ENCODE data around the gene PRMT7. TPM values are rescaled to one million over a fixed set of nuclear protein-coding genes. Genes with fewer than 3 reads are reported as not detected.
A peak's percentile ranks its signal among the peaks of the same experiment; 100 is the strongest.

The PRMT7 gene
- total RNA-seq, 3 donors from 2014 or later: 60.3 to 66.8 (median 63.0) TPM

DNA sequence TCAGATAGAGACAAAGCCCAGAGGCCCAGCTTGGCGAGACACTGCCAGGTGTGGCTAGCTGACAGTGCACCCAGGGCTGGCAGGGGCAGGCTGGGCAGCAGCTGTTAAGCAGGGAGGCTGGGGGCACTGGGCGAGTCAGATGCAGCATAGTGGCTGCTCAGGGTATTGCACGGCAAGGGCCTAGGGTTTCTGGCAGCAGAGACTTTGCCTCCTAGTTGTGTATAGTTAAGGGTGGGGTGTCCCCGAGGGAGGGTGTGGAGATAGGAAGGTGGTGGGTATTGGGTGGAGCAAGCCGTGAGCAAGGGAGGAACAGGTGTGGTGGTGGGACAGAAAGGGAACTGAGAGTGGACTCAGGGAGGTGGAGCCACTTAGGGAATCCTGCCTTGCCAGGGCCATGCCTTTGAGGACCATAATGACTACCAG lies 71.5 kb downstream of the PRMT7 start:
- Mint-ChIP-seq H3K4me3 (no peak overlapping the region), H3K36me3 (ENCODE audit: insufficient read depth) (no peaks in the 10 kb centered on the region), H3K9me3 (no peaks in the 10 kb centered on the region), H3K27me3 (ENCODE audit: low read depth) (no peaks in the 10 kb centered on the region), H3K4me1 (ENCODE audit: low read depth) (peaks cover 32% of the 10 kb centered on the region)
- no peak for DNase-seq
- peak; percentile 61 to 70 for ATAC-seq

DNA sequence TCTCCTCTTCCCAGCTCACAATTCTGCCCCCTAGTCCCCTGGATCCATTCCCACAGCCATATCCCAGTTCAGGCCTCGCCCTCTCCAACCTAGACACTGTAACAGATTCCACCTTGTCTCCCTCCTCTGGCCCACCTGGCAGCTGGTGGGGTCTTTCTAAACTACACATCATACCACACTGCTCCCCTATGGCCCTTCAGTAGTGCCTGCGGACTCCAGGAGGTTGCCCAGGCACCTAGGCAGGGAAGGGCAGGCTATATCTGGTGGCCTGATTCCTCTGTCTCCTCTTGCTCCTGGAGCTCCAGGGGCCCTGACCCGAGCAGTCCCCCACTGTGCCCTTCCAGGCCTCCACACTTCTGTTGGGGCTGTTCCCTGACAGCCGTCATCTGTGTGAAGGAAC lies 73.0 kb downstream of the PRMT7 start:
- Mint-ChIP-seq H3K4me1 (ENCODE audit: low read depth) (peaks cover 28% of the 10 kb centered on the region), H3K36me3 (ENCODE audit: insufficient read depth) (no peaks in the 10 kb centered on the region), H3K4me3 (no peak overlapping the region), H3K9me3 (no peaks in the 10 kb centered on the region), H3K27me3 (ENCODE audit: low read depth) (peaks cover 2% of the 10 kb centered on the region)
- DNase-seq (no peak), ATAC-seq (no peak)

DNA sequence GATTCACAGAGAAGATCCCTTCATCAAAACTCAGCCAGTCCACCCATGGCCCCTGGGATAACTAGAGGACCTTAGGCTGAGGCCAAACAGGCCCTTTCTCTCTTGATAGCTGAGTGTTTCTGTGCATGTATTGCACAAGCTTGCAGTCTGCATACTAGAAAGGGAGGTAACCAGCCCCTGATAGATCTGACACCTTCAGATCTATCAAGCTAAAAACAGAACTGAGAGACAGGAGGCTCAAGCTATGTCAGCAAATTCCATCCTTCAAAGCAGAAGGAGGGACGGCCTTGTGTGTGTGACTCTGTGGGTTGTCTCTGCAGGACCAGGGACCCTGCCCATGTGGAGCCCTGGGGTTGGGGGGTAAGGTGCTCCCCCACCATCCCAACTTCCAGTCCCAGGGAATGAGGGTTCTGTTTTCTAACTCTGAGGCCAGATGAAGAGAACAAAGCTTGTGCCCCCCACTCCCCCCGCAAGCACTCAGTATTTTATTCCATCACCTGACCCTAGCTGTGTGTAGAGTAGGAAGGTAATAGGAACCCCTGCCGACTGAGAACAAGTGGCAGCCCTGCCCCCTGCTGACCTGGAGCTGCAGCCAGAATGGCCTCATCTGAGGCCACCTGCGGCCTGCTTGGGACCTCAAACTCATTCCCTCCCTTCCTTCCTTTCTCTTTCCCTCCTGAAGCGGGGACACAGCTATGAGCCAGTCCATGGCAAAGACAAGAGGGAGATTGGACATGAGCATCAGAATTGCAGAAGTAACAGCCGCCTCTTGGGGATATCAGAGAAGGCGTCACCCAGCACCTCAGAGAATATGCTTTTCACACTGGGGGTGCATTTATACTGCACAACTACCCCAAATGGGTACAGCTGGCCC lies 73.7 kb downstream of the PRMT7 start:
- Mint-ChIP-seq H3K27me3 (ENCODE audit: low read depth) (peaks cover 2% of the 10 kb centered on the region), H3K4me3 (no peak overlapping the region), H3K9me3 (no peaks in the 10 kb centered on the region), H3K4me1 (ENCODE audit: low read depth) (peaks cover 21% of the 10 kb centered on the region), H3K36me3 (ENCODE audit: insufficient read depth) (no peaks in the 10 kb centered on the region)
- ATAC-seq (no peak), DNase-seq (no peak)

DNA sequence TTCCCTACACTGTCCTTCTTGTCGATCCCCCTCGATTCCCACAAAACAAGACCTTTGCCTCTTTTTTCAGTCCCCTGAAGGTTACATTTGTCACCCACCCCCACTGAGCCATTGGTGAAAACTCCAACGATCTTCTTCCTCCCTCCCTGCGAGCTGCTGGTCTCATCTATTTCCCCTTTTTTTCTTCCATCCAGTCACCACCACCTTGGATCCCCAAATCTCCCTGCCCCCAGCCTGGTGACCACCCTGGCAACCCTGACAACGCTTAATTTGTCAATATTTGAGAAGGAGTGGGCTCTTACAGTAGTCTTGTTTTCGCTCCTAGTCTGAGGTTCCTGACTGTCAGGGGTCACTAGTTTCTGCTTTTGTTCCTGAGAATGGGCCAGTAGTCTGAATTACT lies 74.6 kb downstream of the PRMT7 start:
- DNase-seq (no peak), ATAC-seq (no peak)
- Mint-ChIP-seq H3K9me3 (no peaks in the 10 kb centered on the region), H3K36me3 (ENCODE audit: insufficient read depth) (no peaks in the 10 kb centered on the region), H3K27me3 (ENCODE audit: low read depth) (peaks cover 2% of the 10 kb centered on the region), H3K4me3 (no peak overlapping the region), H3K4me1 (ENCODE audit: low read depth) (peaks cover 16% of the 10 kb centered on the region)

DNA sequence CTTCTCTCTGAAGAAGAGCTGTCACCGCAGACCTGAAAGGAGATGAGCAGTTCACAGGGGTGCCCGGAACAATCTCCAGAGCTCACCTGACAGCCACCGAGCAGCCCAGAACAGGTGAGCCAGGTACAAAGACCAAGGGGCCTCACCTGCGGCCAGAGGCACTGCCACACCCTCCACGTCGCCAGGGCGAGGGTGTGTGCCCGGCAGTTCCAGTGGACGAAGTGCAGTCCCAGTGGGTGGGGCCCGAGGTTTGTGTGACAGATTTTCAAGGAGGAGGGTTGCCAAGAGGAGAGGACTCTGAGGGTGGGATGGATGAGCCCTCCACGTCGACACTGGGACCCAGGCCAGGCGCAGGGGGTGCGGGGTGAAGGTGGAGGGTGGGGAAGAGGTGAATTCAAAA lies 75.8 kb downstream of the PRMT7 start:
- ATAC-seq: no peak
- Mint-ChIP-seq H3K27me3 (ENCODE audit: low read depth) (peaks cover 2% of the 10 kb centered on the region), H3K9me3 (no peaks in the 10 kb centered on the region)

DNA sequence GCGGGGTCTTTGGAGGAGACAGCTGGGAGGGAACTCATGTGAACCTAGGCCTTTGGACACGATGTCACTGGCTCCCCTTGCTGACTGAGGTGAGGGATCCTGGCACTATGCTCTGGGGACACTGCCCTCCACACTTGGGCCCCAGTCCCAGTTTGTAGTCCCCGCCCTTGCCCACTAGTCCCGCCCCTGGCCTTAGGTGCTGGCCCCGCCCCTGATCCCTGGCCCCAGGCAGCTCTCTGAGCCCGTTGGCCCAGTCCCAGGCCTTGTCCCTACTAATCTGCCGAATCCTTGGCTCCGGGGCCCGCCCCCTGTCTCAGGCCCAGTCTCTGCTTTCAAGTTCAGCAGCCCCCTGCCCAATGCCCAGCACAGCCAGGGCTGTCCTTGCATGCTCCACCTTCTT lies 76.5 kb downstream of the PRMT7 start:
- Mint-ChIP-seq H3K9me3 (no peaks in the 10 kb centered on the region), H3K36me3 (ENCODE audit: insufficient read depth) (no peaks in the 10 kb centered on the region), H3K27me3 (ENCODE audit: low read depth) (peaks cover 2% of the 10 kb centered on the region), H3K4me1 (ENCODE audit: low read depth) (peaks cover 8% of the 10 kb centered on the region), H3K4me3 (no peak overlapping the region)
- no peak for DNase-seq
- ATAC-seq: no peak

More for the DNA sequence above, 75.8 kb downstream of the PRMT7 start:
- peaks cover 12% of the 10 kb centered on the region for H3K4me1 Mint-ChIP-seq (ENCODE audit: low read depth)
- no peaks in the 10 kb centered on the region for H3K36me3 Mint-ChIP-seq (ENCODE audit: insufficient read depth)
- no peak overlapping the region for H3K4me3 Mint-ChIP-seq
- DNase-seq: no peak

GRCh38 chr16:68388124-68388523 lies 77.3 kb downstream of the PRMT7 start:
- no peaks in the 10 kb centered on the region for H3K36me3 Mint-ChIP-seq (ENCODE audit: insufficient read depth)
- ATAC-seq (no peak), DNase-seq (no peak)
- H3K9me3 Mint-ChIP-seq: no peaks in the 10 kb centered on the region
- H3K27me3 Mint-ChIP-seq (ENCODE audit: low read depth): peaks cover 2% of the 10 kb centered on the region
- no peak overlapping the region for H3K4me3 Mint-ChIP-seq
- peaks cover 6% of the 10 kb centered on the region for H3K4me1 Mint-ChIP-seq (ENCODE audit: low read depth)

DNA sequence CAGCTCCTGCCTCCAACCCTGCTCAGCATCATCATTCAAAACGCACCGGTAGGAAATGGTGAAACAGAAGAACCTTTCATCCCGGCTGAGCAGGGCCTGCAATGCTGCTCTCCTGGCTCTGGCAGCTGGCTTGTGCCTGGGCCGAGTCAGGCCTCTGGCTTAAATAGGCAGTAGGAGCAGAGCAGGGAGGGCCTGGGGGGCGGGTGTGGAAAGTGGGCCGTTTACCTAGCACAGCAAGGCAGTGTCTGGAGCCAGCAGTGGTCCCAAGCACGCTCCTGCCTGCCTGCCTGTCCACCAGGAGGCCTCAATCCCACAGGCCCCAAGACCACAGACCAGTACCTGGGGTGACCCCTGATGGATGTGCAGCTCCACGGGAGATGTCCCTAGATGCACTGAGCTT lies 78.2 kb downstream of the PRMT7 start:
- ATAC-seq: no peak
- peaks cover 2% of the 10 kb centered on the region for H3K4me1 Mint-ChIP-seq (ENCODE audit: low read depth)
- H3K27me3 Mint-ChIP-seq (ENCODE audit: low read depth): peaks cover 2% of the 10 kb centered on the region
- no peaks in the 10 kb centered on the region for H3K9me3 Mint-ChIP-seq
- no peaks in the 10 kb centered on the region for H3K36me3 Mint-ChIP-seq (ENCODE audit: insufficient read depth)
- DNase-seq: no peak
- no peak overlapping the region for H3K4me3 Mint-ChIP-seq

DNA sequence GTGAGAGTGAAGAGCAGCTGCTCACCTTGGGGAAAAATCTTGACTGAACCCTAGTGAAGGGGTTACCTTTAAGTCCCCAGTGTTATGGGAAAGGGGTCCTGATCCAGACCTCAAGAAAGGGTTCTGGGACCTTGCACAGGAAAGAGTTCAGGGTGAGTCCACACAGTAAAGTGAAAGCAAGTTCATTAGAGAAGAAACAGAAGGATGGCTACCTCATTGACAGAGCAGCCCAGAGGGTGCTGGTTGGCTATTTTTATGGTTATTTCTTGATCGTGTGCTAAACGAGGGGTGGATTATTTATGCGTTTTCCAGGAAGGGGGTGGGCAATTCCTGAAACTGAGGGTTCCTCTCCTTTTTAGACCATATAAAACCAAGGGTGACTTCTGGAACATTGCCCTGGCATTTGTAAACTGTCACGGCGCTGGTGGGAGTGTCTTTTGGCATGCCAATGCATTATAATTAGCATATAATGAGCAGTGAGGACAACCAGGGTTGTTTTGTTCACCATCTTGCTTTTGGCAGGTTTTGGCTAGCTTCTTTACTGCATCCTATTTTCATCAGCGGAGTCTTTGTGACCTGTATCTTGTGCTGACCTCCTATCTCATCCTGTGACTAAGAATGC lies 79.0 kb downstream of the PRMT7 start:
- Mint-ChIP-seq H3K9me3 (no peaks in the 10 kb centered on the region), H3K36me3 (ENCODE audit: insufficient read depth) (no peaks in the 10 kb centered on the region), H3K4me1 (ENCODE audit: low read depth) (no peaks in the 10 kb centered on the region), H3K27me3 (ENCODE audit: low read depth) (peaks cover 2% of the 10 kb centered on the region), H3K4me3 (no peak overlapping the region)
- no peak for DNase-seq
- ATAC-seq: no peak

DNA sequence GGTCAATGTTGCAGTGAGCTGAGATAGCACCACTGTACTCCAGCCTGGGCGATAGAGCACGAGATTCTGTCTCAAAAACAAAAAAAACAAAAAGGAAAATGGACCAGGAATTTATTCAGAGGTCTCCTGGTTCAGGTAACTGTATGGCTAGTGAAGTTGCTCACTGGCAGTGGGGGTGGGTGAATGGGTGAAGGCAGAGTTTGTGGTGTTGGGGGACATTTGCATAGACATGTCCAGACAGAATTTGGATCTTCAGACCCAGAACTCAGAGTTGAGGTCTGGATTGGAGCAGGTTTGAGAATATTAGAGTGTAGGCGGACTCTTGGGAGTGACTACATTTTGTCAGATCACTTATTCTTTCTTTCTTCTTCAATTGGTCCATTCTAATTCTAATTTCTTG lies 82.5 kb downstream of the PRMT7 start:
- peaks cover 9% of the 10 kb centered on the region for H3K4me1 Mint-ChIP-seq (ENCODE audit: low read depth)
- ATAC-seq: no peak

GRCh38 chr16:68395167-68395786 lies 84.5 kb downstream of the PRMT7 start:
- Mint-ChIP-seq H3K9me3 (no peaks in the 10 kb centered on the region), H3K27me3 (ENCODE audit: low read depth) (no peaks in the 10 kb centered on the region), H3K4me3 (no peak overlapping the region), H3K36me3 (ENCODE audit: insufficient read depth) (no peaks in the 10 kb centered on the region), H3K4me1 (ENCODE audit: low read depth) (peaks cover 11% of the 10 kb centered on the region)
- ATAC-seq: no peak
- no peak for DNase-seq

More for the DNA sequence above, 82.5 kb downstream of the PRMT7 start:
- Mint-ChIP-seq H3K4me3 (no peak overlapping the region), H3K9me3 (no peaks in the 10 kb centered on the region), H3K36me3 (ENCODE audit: insufficient read depth) (no peaks in the 10 kb centered on the region), H3K27me3 (ENCODE audit: low read depth) (no peaks in the 10 kb centered on the region)
- no peak for DNase-seq

DNA sequence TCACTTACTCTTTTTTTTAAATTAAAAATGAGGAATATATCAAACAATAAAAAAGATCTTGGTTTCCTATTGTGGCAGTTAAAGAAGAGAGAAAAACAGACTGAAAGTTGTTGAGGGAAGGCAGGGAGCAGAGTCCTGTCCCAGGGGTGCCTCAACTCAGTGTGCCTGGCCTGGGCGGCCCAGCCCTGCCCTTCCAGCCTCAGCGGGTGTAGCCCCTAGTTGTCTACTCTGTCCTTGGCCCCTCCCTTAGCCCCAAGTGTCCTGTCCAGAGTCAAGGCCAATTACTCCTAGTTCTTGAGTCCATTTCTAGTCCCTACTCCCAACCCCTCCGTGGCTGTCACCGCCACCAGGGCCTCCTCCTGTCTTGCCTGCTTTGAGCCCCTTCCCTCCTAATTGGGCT lies 85.0 kb downstream of the PRMT7 start:
- Mint-ChIP-seq H3K4me3 (no peak overlapping the region), H3K36me3 (ENCODE audit: insufficient read depth) (no peaks in the 10 kb centered on the region), H3K27me3 (ENCODE audit: low read depth) (no peaks in the 10 kb centered on the region), H3K4me1 (ENCODE audit: low read depth) (peaks cover 17% of the 10 kb centered on the region), H3K9me3 (no peaks in the 10 kb centered on the region)
- ATAC-seq (no peak), DNase-seq (no peak)

DNA sequence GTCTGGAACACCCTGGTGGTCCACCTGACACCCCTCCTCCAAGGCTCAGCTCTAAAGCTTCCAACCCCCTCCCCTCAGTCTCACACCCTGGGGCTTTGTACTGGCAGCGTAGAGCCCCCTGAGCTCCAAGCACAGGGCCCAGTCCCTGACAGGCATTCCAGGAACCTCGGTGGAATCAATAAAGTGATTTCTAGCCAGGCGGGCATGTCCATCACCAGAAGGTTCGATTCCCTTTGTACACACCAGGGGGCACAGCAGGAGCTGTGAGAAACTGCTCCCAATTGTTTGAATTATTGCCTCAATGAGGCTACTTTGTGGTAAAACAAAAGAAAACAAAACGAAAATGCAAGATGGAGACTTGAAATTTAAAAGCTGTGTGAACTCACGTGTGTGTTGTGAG lies 85.7 kb downstream of the PRMT7 start:
- ATAC-seq (peak; percentile 52 to 58), DNase-seq (peak; percentile 42)
- no peaks in the 10 kb centered on the region for H3K9me3 Mint-ChIP-seq
- no peaks in the 10 kb centered on the region for H3K27me3 Mint-ChIP-seq (ENCODE audit: low read depth)
- H3K4me1 Mint-ChIP-seq (ENCODE audit: low read depth): peaks cover 23% of the 10 kb centered on the region
- no peaks in the 10 kb centered on the region for H3K36me3 Mint-ChIP-seq (ENCODE audit: insufficient read depth)
- no peak overlapping the region for H3K4me3 Mint-ChIP-seq

DNA sequence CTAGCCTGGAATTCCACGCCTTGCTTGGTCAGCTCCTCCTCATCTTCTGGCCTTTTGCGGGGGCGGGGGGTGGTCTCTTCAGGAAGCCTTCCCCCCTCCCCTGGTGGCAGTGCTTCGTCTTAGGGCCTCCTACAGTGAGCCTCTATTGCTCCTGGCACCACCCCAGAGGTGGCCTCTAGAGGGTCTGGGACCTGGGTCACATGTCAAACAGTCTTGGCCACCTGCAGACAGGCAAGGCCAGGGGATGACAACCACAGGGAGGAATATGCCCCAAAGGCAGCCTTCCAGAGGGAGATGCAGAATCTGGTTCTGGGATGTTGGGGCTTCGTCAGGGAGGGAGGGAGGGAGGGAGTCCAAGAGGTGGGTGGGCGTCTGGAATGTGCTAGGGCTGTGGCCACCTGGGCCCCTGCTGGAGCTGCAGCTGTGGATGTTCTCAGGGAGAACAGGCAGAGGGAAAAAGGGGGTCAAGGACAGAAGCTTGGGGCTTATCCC lies 86.9 kb downstream of the PRMT7 start:
- DNase-seq: no peak
- no peak overlapping the region for H3K4me3 Mint-ChIP-seq
- no peak for ATAC-seq
- no peaks in the 10 kb centered on the region for H3K27me3 Mint-ChIP-seq (ENCODE audit: low read depth)
- no peaks in the 10 kb centered on the region for H3K36me3 Mint-ChIP-seq (ENCODE audit: insufficient read depth)
- no peaks in the 10 kb centered on the region for H3K9me3 Mint-ChIP-seq
- peaks cover 26% of the 10 kb centered on the region for H3K4me1 Mint-ChIP-seq (ENCODE audit: low read depth)

Measured in activated T-cell treated with anti-CD3 and anti-CD28 coated beads, Interleukin-2, amount 50 U/mL, for 4 hours (primary cell).